DOHH2 (cell line): Measurements from ENCODE around the gene CBX6.

Experiments
- H3F3A ChIP-seq: fragments of 200-600 bp; sonication (generic), shearing (Covaris generic); 2 replicates; pipeline ENCODE4 v1.6.0; 2016; ENCODE audit warnings: antibody characterized with exemption, mild to moderate bottlenecking; ENCODE audit not compliant: control insufficient read depth, insufficient read depth
- H3K27ac ChIP-seq: fragments of 200-600 bp; sonication (generic); 2 replicates; pipeline ENCODE4 v1.5.1; 2014; ENCODE audit warnings: low read depth, mild to moderate bottlenecking, low read length, moderate library complexity
- H3K27me3 ChIP-seq: fragments of 200-600 bp; sonication (generic); 2 replicates; pipeline ENCODE4 v1.6.1; 2014; ENCODE audit warnings: mild to moderate bottlenecking, low read length, mixed read lengths; ENCODE audit not compliant: control insufficient read depth
- H3K36me3 ChIP-seq: fragments of 200-600 bp; sonication (generic); 2 replicates; pipeline ENCODE4 v1.6.1; 2014; ENCODE audit warnings: mild to moderate bottlenecking, low read length, moderate library complexity, mixed read lengths; ENCODE audit not compliant: control insufficient read depth
- H3K4me1 ChIP-seq: fragments of 200-600 bp; sonication (generic); 2 replicates; pipeline ENCODE4 v1.6.1; 2014; ENCODE audit warnings: mild to moderate bottlenecking, low read length, mixed read lengths; ENCODE audit not compliant: control insufficient read depth
- H3K4me2 ChIP-seq: fragments of 200-600 bp; sonication (generic); 2 replicates; pipeline ENCODE4 v1.6.0; 2014; ENCODE audit warnings: mild to moderate bottlenecking, low read length, moderate library complexity
- H3K4me3 ChIP-seq: fragments of 200-600 bp; sonication (generic); 2 replicates; pipeline ENCODE4 v1.5.1; 2014; ENCODE audit warnings: mild to moderate bottlenecking, low read length, mixed read lengths
- H3K79me2 ChIP-seq: fragments of 200-600 bp; sonication (generic); 2 replicates; pipeline ENCODE4 v1.6.1; 2014; ENCODE audit warnings: mild to moderate bottlenecking, low read length, mixed read lengths; ENCODE audit not compliant: control insufficient read depth
- H3K9me2 ChIP-seq: fragments of 200-600 bp; sonication (generic); replicated peaks from 2 replicates; pipeline ENCODE4 v1.6.1; 2014; ENCODE audit warnings: mild to moderate bottlenecking, low read length, mixed read lengths; ENCODE audit not compliant: control insufficient read depth
- H3K9me3 ChIP-seq: fragments of 200-600 bp; sonication (generic); 2 replicates; pipeline ENCODE4 v1.6.1; 2014; ENCODE audit warnings: antibody characterized with exemption, low read length, mixed read lengths; ENCODE audit not compliant: control insufficient read depth, insufficient read depth
- H4K20me1 ChIP-seq: fragments of 200-600 bp; sonication (generic); 2 replicates; pipeline ENCODE4 v1.6.0; 2014; ENCODE audit warnings: low read depth, mild to moderate bottlenecking, antibody characterized with exemption, low read length, moderate library complexity; ENCODE audit not compliant: control insufficient read depth, insufficient read depth
- EZH2phosphoT487 ChIP-seq: fragments of 200-600 bp; sonication (generic); IDR thresholded peaks from 2 replicates; pipeline ENCODE4 v1.6.1; 2017; ENCODE audit warnings: borderline replicate concordance, mild to moderate bottlenecking, antibody characterized with exemption, low read length, moderate library complexity, mixed read lengths
- TF ChIP-seq, protein P1 (sequence below): fragments of 200-600 bp; sonication (generic); IDR thresholded peaks from one replicate; pipeline ENCODE4 v1.5.1; 2014; ENCODE audit warnings: antibody characterized with exemption, mild to moderate bottlenecking, low read depth, low read length; ENCODE audit not compliant: poor library complexity, severe bottlenecking

CBX6 gene

DNA sequence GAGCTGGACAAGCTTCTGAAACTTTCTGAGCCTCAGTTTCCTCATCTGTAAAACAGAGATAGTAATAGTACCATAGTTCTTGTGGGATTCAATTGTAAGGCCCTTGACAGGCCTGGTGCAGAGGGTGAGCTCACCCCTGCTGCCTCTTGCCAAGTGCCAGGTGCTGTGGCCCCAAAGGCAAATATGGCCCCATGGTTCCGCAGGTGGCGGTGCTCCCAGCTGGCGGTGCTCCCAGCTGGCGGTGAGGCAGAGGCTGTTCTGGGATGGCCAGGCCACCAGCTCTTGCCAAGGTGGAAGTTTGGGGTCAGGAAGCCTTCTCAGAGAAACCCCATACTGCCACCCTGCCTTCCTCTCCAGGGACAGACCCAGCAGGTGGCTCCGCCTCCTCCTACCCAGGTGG lies 37.0 kb downstream of the CBX6 start:
- H3K79me2 ChIP-seq: no peaks in the 10 kb centered on the region
- no peaks in the 10 kb centered on the region for H3K9me2 ChIP-seq
- no peaks in the 10 kb centered on the region for H3K36me3 ChIP-seq
- H3K4me2 ChIP-seq: no peak overlapping the region
- TF ChIP-seq, protein P1, sequence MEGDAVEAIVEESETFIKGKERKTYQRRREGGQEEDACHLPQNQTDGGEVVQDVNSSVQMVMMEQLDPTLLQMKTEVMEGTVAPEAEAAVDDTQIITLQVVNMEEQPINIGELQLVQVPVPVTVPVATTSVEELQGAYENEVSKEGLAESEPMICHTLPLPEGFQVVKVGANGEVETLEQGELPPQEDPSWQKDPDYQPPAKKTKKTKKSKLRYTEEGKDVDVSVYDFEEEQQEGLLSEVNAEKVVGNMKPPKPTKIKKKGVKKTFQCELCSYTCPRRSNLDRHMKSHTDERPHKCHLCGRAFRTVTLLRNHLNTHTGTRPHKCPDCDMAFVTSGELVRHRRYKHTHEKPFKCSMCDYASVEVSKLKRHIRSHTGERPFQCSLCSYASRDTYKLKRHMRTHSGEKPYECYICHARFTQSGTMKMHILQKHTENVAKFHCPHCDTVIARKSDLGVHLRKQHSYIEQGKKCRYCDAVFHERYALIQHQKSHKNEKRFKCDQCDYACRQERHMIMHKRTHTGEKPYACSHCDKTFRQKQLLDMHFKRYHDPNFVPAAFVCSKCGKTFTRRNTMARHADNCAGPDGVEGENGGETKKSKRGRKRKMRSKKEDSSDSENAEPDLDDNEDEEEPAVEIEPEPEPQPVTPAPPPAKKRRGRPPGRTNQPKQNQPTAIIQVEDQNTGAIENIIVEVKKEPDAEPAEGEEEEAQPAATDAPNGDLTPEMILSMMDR: no peak
- TF ChIP-seq EZH2phosphoT487: no peak
- no peaks in the 10 kb centered on the region for H3F3A ChIP-seq
- no peaks in the 10 kb centered on the region for H4K20me1 ChIP-seq
- no peak overlapping the region for H3K27ac ChIP-seq
- H3K4me3 ChIP-seq: no peak overlapping the region
- no peaks in the 10 kb centered on the region for H3K4me1 ChIP-seq
- H3K27me3 ChIP-seq: peaks cover 4% of the 10 kb centered on the region
- H3K9me3 ChIP-seq: no peaks in the 10 kb centered on the region

DNA sequence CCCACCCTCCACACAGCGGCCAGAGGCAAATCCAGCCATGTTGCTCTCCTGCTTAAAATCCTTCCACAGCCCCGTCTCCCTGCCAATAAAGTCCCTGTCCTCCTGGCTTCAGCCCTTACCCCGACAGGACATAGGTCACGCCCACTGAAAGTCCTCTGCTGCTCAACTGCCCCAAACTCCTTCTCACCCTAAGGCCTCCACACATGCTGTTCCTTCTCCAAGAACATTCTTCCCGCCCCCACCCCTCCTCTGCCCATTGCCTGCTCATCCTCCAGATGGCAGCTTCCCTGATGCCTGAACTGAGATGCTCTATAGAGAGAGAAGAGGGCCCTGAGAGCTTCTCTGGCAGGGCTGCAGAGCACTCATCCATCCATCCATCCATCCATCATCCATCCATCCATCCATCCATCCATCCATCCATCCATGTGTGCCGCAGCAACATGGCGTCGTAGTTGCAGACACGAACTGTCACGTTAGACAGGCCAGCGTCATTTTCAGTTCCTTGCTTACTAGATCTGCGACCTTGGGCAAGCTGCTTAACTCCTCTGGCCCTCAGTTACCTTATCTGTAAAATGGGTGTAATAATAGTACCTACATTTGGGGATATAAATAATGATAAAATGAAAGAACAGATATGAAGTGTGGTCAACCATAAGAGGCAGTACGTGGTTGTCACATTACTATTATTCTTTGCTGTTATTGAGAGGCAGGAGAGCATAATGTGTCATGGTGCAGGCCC lies 37.6 kb downstream of the CBX6 start:
- Histone ChIP-seq H3K36me3 (no peaks in the 10 kb centered on the region), H3K9me3 (no peaks in the 10 kb centered on the region), H3K27me3 (no peaks in the 10 kb centered on the region), H3K27ac (no peak overlapping the region), H3K9me2 (no peaks in the 10 kb centered on the region), H3K79me2 (no peaks in the 10 kb centered on the region), H3K4me1 (no peaks in the 10 kb centered on the region), H3F3A (no peaks in the 10 kb centered on the region), H3K4me2 (no peak overlapping the region), H4K20me1 (no peaks in the 10 kb centered on the region), H3K4me3 (no peak overlapping the region)
- TF ChIP-seq, protein P1: no peak
- TF ChIP-seq EZH2phosphoT487: no peak

DNA sequence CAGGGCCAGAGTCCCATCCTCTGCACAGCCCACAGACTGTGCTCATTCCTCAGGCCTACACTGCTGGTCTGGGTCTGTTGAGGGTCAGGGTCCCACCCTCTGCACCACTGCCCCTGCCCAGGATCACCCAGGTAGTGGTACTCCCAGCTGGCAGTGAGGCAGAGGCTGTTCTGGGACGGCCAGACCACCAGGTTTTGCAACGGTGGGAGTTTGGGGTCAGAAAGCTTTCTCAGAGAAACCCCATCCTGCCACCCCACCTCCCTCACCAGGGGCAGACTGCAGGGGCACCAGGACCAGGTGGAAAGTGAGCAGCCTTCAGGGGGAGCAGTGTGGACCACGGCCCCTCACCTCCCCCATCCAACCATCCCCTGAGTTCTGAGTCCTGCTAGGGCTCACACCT lies 39.0 kb downstream of the CBX6 start:
- H3K4me2 ChIP-seq: no peak overlapping the region

More for the DNA sequence above, 39.0 kb downstream of the CBX6 start:
- Histone ChIP-seq H3F3A (no peaks in the 10 kb centered on the region), H3K79me2 (no peaks in the 10 kb centered on the region), H3K4me1 (no peaks in the 10 kb centered on the region), H3K27ac (no peak overlapping the region), H4K20me1 (no peaks in the 10 kb centered on the region), H3K9me3 (no peaks in the 10 kb centered on the region), H3K9me2 (no peaks in the 10 kb centered on the region), H3K4me3 (no peak overlapping the region), H3K27me3 (no peaks in the 10 kb centered on the region), H3K36me3 (no peaks in the 10 kb centered on the region)
- TF ChIP-seq EZH2phosphoT487: no peak
- TF ChIP-seq, protein P1: no peak
